MM.1S (cell line): ENCODE measurements around the gene KLHDC9.

Source experiments
- DNase-seq: peaks from one replicate; pipeline ENCODE4 v3.0.0-alpha.2; 2015
- H2AFZ ChIP-seq: fragments of 300-600 bp; sonication (generic); 2 replicates; pipeline ENCODE4 v1.6.0; 2016; ENCODE audit warnings: antibody characterized with exemption, low read length
- H3F3A ChIP-seq: fragments of 300-600 bp; sonication (generic); 2 replicates; pipeline ENCODE4 v1.6.1; 2016; ENCODE audit warnings: mild to moderate bottlenecking, antibody characterized with exemption, low read length, moderate library complexity, mixed read lengths; ENCODE audit not compliant: insufficient read depth
- H3K27ac ChIP-seq: fragments of 300-600 bp; sonication (generic); 2 replicates; pipeline ENCODE4 v1.5.1; 2016; ENCODE audit warnings: mild to moderate bottlenecking, low read length
- H3K27me3 ChIP-seq: fragments of 300-600 bp; sonication (generic); replicated peaks from 2 replicates; pipeline ENCODE4 v1.6.0; 2016; ENCODE audit warnings: low read length; ENCODE audit not compliant: insufficient read depth
- H3K36me3 ChIP-seq: fragments of 300-600 bp; sonication (generic); replicated peaks from 2 replicates; pipeline ENCODE4 v1.6.1; 2016; ENCODE audit warnings: mild to moderate bottlenecking, low read length, mixed read lengths; ENCODE audit not compliant: insufficient read depth
- H3K4me1 ChIP-seq: fragments of 300-600 bp; sonication (generic); 2 replicates; pipeline ENCODE4 v1.6.1; 2016; ENCODE audit warnings: low read length, mixed read lengths
- H3K4me2 ChIP-seq: fragments of 300-600 bp; sonication (generic); 2 replicates; pipeline ENCODE4 v1.6.0; 2016; ENCODE audit warnings: low read depth, low read length
- H3K4me3 ChIP-seq: fragments of 300-600 bp; sonication (generic); 2 replicates; pipeline ENCODE4 v1.5.1; 2016; ENCODE audit warnings: low read length, mixed read lengths
- H3K79me2 ChIP-seq: fragments of 300-600 bp; sonication (generic); 2 replicates; pipeline ENCODE4 v1.6.1; 2016; ENCODE audit warnings: mixed run types, low read length, mixed read lengths
- H3K9ac ChIP-seq: fragments of 300-600 bp; sonication (generic); 2 replicates; pipeline ENCODE4 v1.6.1; 2016; ENCODE audit warnings: low read length, mixed read lengths
- H3K9me2 ChIP-seq: fragments of 300-600 bp; sonication (generic); replicated peaks from 2 replicates; pipeline ENCODE4 v1.6.1; 2016; ENCODE audit warnings: mild to moderate bottlenecking, low read length, mixed read lengths; ENCODE audit not compliant: insufficient read depth
- H3K9me3 ChIP-seq: fragments of 300-600 bp; sonication (generic); replicated peaks from 2 replicates; pipeline ENCODE4 v1.6.1; 2016; ENCODE audit warnings: mild to moderate bottlenecking, low read length, mixed read lengths; ENCODE audit not compliant: insufficient read depth
- H4K20me1 ChIP-seq: fragments of 300-600 bp; sonication (generic); 2 replicates; pipeline ENCODE4 v1.6.1; 2016; ENCODE audit warnings: mild to moderate bottlenecking, low read length, moderate library complexity, mixed read lengths; ENCODE audit not compliant: insufficient read depth
- CTCF ChIP-seq: fragments of 300-600 bp; sonication (generic); IDR thresholded peaks from 2 replicates; pipeline ENCODE4 v1.5.1; 2016; ENCODE audit warnings: antibody characterized with exemption, low read length, mixed read lengths
- EZH2 ChIP-seq: fragments of 300-600 bp; sonication (generic); optimal IDR thresholded peaks from 2 replicates; pipeline ENCODE3; 2017; ENCODE audit warnings: low read depth, mild to moderate bottlenecking, antibody characterized with exemption, low read length, mixed read lengths
- EZH2phosphoT487 ChIP-seq: fragments of 300-600 bp; sonication (generic); IDR thresholded peaks from 2 replicates; pipeline ENCODE4 v1.6.1; 2018; ENCODE audit warnings: antibody characterized with exemption, low read length

Gene KLHDC9

GRCh38 chr1:161081519-161081918 is 16.6 kb upstream of the KLHDC9 start:
- no peaks in the 10 kb centered on the region for H3K36me3 ChIP-seq
- no peaks in the 10 kb centered on the region for H3K4me1 ChIP-seq
- no peaks in the 10 kb centered on the region for H3F3A ChIP-seq
- H3K27ac ChIP-seq, result no peak overlapping the region
- no peak for DNase-seq
- H3K4me2 ChIP-seq, result no peak overlapping the region
- H3K79me2 ChIP-seq, result no peaks in the 10 kb centered on the region
- no peaks in the 10 kb centered on the region for H4K20me1 ChIP-seq
- H3K9me3 ChIP-seq, result no peaks in the 10 kb centered on the region
- H3K9ac ChIP-seq, result no peak overlapping the region
- no peak for TF ChIP-seq CTCF
- no peak for TF ChIP-seq EZH2
- TF ChIP-seq EZH2phosphoT487, result no peak
- H3K27me3 ChIP-seq, result no peaks in the 10 kb centered on the region
- no peaks in the 10 kb centered on the region for H3K9me2 ChIP-seq
- H3K4me3 ChIP-seq, result no peak overlapping the region
- H2AFZ ChIP-seq, result no peak overlapping the region

GRCh38 chr1:161082483-161082882 is 15.7 kb upstream of the KLHDC9 start:
- H3K4me2 ChIP-seq, result no peak overlapping the region
- H3K9ac ChIP-seq, result no peak overlapping the region
- H3K4me1 ChIP-seq, result no peaks in the 10 kb centered on the region
- no peaks in the 10 kb centered on the region for H3K9me3 ChIP-seq
- no peak for DNase-seq
- no peaks in the 10 kb centered on the region for H3K79me2 ChIP-seq
- no peak overlapping the region for H2AFZ ChIP-seq
- H3K27me3 ChIP-seq, result no peaks in the 10 kb centered on the region
- no peak overlapping the region for H3K27ac ChIP-seq
- no peaks in the 10 kb centered on the region for H4K20me1 ChIP-seq
- no peaks in the 10 kb centered on the region for H3K36me3 ChIP-seq
- no peaks in the 10 kb centered on the region for H3K9me2 ChIP-seq
- no peaks in the 10 kb centered on the region for H3F3A ChIP-seq
- H3K4me3 ChIP-seq, result no peak overlapping the region
- TF ChIP-seq CTCF (no peak), EZH2 (no peak), EZH2phosphoT487 (no peak)

DNA sequence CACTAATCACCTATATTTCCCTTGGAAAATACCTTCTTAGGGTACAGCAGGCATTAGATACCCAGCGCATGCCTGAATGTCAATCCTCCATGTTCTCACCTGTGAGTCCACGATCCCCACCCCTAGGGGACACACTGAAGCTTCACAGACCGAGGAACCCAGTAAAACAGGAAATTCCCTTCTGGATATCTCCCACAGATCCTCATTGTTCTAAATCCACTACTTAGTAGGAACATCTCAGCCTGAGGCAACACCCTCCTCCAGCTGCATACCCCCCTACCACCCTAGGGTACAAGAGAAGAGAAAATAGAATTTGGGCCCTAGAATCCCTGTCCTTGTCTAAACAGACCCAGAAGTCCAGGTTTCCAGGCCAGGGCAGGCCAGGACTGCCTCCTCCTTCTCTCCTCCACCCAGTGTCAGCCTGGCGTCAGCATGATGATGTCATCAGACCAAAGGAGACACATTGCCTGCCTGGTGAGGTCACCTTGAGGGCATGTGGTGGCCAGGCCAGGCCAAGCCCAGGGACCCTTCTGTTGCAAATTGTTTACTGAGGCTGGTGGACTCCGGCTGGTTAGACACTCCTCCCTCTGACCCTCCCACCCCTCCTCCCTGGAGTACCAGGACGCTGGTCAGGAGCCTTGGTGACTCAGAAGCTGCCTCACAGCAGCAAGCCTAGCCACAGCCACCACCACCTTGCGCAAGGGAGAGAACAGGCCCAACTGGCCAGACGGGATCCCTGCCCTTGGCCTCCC is 15.0 kb upstream of the KLHDC9 start:
- Histone ChIP-seq H3K9ac (no peak overlapping the region), H3K36me3 (no peaks in the 10 kb centered on the region), H3K4me3 (no peak overlapping the region), H4K20me1 (no peaks in the 10 kb centered on the region), H3K79me2 (no peaks in the 10 kb centered on the region), H3K9me3 (no peaks in the 10 kb centered on the region), H3K27me3 (no peaks in the 10 kb centered on the region), H3K9me2 (no peaks in the 10 kb centered on the region), H3K4me2 (no peak overlapping the region), H3F3A (no peaks in the 10 kb centered on the region), H3K4me1 (no peaks in the 10 kb centered on the region), H3K27ac (no peak overlapping the region), H2AFZ (no peak overlapping the region)
- TF ChIP-seq EZH2phosphoT487 (no peak), EZH2 (no peak), CTCF (no peak)
- DNase-seq, result no peak
